HT-29 (cell line): ENCODE measurements around the gene SLF1. TPM values are rescaled to one million over a fixed set of nuclear protein-coding genes. Genes with fewer than 3 reads are reported as not detected.

Source experiments
- DNase-seq: peaks from one replicate; pipeline ENCODE4 v3.0.0-alpha.2; 2015; ENCODE audit warnings: low spot score
- total RNA-seq: library from RNA; depleted of rRNA; stranded (reverse); fragments of >200 nt; shearing (Covaris generic); gene quantifications from 2 replicates; pipeline ENCODE4 v1.2.3, GENCODE V29; 2014

SLF1 gene
- total RNA-seq, 1 experiment from 2014 or later: 4.5 TPM

DNA sequence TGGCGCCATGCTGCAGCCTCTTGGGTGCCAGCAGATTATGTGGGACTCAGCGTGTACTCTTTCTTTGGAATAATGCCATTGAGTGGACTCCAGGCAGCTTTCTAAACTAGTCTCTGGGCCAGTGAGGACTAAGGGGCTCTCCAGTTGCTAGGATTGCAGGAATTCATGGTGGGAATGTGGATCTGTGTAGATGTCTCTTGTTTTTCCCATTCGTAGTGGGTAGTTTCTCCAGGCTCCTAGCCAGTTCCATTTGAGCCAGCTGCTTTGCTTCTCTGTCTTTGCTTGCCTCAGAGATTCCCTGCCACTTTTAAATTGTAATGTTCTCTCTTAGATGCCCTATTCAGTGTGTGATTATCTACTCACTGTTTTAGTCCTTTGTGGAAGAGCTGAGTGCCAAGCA is 42.6 kb downstream of the SLF1 start:
- DNase-seq: no peak

DNA sequence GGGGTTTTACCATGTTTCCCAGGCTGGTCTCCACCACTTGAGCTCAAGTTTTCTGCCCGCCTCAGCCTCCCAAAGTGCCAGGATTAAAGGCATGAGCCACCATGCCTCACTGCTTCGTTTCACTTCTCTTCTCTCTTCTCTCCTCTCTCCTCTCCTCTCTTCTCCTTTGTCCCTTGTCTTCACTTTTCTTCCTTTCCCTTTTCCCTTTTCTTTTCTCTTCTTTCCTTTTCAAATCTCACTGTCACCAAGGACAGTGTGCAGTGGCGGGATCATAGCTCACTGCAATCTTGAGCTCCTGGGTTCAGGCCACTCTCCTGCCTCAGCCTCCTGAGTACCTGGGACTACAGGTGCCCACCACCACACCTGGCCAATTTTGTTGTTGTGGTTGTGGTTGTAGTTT is 49.5 kb downstream of the SLF1 start:
- DNase-seq: no peak

DNA sequence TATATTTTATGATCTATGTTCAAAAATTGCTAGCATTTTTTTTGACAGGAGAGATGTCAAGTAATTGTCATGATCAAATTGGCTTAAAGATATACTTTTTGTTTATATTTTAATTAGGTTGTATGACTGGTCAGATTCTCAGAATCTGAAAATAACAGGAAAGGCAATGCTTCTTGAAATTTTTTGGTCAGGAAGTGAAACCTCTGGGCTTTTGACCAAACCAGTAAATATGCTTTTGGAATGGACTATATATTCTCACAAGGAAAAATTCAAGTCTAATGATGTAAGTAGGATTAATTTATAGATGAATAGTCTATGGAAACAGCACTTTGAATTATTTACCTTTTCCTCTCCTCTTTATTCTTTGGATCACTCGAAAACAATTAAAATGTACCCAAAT is 52.3 kb downstream of the SLF1 start:
- DNase-seq: no peak

DNA sequence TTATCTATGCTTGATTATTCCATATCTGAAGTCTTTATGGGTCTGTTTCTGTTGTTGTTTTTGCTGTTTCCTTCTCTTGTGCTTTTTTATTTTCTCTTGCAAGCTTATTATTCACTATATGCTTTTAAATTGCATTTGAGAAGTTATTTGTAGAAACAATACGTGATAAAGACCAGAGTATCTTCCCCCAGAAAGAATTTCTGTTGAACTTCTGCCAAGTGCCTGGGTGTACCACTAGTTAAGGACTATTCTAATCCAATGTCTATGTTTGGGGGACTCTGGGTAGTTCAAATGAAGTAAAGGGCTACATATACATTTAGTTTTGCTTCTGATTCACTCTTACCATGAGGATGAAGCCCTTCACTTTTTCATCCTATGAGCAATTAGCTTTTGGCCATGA is 54.3 kb downstream of the SLF1 start:
- DNase-seq: no peak

DNA sequence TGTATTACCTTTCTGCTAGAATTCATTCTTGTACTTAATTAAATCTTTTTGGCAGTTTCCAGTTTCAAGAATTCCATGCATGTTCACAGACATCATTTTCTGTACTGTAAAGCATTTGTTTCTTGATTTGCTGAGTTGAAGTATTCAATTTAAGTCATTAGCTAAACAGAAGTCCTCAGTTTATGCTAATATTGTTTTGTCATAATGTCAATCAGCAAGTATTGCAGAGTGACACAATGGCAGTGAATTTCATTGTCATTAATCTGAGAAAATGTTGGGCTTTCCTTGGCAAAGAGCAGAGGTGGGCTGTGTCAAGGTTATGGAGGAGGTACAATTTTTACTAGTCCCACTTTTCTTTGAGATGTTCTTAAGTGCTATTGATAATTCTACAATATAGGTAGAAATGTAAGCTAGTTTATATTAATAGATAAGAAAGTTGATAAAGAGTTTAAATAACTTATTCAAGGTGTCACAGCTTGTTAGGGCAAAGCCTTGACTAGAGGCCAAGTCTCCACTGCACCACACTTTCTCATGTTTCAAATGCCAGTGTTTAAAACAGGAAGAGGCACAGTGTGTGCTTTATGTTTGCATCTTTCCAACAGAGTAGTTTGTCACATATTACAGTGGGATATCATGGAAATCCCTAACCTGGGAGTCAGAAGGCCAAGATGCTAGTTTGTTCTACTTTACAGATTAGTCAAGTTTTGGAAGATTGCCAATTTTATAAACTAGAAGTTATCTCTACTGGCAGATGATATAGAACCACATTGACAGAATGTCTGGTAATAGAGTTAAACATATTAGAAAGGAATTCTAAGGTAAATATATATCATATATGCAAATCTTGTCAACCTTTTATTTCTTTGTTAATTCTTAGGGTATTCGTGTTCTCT is 56.3 kb downstream of the SLF1 start:
- DNase-seq: no peak

DNA sequence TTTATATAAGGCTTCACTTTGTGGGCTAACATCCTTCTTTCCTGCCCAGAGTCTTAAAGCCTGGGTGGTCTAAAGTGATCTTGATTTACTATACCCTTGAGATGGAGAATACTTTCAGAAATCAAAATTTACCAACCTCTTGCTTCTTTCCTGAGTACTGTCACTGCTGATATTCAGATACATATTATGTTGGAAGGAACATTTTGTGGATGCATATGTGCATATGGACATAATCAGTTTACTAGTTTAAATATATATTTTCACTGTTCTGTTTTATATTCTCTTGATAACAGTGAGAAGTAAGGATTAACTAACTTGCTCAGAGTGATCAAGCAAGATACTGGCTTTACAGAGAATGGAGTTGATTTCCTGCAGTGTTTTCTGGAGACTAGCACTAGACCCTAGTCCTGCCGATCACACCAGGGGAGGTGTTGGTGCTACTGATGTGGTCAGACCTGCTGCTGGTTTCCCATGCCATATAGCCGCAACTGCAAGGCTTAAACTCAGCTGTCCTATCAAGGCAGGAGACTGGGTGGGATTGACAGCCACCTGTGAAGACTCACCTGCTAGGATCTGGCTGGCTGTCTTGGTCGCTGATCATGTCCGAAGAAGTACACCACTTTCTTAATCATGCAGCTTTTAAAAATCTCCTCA is 57.6 kb downstream of the SLF1 start:
- no peak for DNase-seq

DNA sequence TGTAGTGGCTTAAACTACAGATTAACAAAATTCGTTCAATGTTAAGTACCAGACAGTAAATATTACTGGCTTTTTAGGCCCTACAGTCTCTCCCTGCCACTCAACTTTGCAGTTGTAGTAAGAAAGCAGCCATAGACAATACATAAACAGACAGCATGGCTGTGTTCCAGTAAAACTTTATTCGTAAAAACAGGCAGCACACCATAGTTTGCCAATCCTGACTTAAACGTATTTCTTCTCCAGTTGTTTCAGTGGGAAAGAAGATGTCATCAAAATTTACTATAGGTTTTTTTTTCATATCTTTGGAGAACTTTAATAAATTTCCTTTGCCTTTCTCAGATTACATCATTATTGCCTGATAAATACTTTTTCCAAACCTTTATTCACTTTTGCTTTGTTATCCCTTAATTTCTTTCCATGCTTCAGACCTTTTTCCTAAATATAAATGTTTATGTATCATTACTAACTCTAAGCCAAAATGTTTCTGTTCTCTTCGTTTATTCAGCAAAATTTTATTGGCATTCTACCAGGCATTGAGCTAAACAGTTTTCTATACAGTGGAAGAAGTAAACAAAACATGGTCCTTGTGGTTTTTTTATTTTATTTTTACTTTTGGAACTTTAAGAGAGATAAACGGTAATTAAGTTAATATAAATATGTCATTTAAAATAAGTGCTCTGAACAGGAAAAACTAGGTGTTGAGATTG is 64.5 kb downstream of the SLF1 start:
- DNase-seq: no peak

DNA sequence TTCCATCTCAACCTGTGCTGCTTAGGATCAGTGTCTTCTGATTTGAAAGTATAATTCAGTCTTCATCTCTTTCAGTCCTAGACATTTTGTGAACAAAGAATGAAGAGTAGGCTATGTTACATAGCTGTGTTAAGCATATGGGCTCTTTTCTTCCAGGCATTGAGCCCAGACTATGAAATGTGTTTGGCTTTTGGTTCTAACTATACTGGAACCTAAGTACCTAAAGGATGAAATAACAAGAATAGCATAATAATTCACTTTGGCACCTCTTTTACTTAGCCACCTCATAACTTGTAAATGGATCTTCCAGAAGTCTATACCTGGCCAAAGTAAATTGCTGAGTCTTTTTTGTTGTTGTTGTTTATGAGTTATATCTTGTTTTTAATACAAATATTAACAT is 71.4 kb downstream of the SLF1 start:
- no peak for DNase-seq

DNA sequence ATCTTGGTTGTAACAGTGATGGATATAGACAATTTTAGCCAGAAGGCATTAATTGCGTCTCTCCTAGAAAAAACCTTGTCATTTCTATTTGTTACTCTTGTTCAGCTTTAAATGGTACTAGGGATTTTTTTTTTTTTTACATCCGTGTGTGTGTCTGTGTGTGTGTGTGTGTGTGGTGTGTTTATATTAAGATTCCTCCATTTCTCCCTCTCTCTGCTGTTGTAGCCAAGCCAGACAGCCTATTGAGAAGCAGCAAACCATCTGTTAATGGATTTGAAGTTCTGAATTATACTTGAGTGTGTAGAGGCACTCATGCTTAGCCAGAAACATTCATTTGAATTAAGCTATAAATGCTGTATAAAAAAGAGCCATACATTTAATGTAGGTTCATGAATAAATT is 72.3 kb downstream of the SLF1 start:
- no peak for DNase-seq

DNA sequence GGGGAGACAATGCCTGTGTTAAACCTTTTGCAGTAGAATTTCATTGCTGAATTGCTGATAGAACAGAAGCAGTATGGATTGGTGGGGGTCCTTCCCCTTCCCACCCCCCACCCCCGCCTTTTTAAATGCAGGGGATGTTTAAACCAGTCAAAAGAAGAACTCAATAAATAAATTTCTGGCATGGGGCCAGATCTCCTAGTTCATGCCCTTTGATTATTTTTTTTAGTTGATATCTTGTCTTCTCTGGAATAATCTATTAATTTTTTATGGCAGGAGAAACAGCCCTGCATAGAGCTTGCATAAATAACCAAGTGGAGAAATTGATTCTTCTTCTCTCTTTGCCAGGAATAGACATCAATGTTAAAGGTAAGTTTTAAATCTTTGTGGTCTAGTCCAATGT is 72.8 kb downstream of the SLF1 start:
- no peak for DNase-seq

DNA sequence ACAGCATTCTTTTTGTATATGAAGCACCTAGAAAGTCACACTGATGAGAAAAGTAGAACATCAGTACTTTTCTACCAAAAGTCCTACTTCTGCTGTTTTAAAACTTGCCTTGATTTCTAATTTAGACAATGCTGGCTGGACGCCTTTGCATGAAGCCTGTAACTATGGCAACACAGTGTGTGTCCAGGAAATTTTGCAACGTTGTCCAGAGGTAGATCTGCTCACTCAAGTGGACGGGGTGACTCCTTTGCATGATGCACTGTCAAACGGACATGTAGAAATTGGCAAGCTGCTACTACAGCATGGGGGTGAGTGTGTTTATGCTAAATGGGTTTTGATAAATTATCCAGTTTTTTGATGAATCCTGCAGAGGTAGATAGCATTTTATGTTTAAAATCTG is 73.5 kb downstream of the SLF1 start:
- DNase-seq: no peak

DNA sequence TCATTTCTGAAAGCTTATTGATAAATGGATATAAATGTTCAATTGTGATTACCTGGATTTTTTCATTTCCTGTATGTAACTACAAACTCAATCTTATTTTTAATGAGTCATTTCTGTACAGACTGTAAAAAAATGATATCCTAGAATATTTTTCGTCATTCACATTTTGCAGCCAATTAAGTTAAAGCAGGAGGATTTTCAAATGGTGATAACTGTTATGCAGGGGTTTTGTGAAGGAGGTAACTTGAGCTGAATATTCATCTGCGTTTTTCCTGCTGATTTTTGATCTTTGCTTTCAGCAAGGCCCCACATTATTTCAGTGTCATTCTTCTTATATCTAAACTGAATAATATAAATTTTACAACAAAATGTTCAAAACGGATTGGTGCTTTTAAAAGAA is 74.1 kb downstream of the SLF1 start:
- DNase-seq: no peak

DNA sequence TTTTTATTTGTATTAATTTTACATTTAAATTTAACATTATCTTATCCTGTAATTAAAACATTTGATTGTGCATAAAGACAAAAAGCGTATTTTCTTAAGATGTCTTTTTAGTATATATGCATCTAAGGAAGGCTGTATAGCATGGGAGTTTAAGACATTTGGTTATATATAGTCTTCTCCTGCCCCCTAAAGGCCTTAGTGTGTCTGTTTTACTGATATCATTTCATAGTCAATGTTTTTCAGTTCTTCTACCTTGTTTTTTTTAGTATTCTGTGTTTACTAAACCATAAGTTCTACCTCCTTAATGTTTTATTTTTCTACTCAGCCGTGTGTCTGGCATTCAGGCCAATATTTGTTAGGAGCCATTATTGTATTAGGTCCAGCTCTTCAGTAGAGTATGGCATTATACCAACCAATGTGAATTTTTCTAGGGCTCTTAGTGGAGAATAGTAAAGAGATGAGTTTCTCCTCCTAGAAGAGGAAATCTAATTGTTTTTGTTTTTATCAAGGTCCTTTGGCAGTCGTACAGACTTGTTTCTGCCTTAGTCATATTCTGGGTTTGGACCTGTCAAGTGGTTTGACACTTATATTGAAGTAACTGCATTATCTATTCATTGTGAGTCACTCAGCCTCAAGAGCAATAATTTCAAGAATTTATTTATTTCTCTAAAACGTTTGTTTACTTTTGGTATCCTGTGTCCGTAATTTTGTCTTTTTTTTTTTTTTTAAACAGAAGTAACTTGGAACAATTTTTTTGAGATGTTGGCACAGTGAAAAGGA is 74.8 kb downstream of the SLF1 start:
- DNase-seq: peak; percentile 51

DNA sequence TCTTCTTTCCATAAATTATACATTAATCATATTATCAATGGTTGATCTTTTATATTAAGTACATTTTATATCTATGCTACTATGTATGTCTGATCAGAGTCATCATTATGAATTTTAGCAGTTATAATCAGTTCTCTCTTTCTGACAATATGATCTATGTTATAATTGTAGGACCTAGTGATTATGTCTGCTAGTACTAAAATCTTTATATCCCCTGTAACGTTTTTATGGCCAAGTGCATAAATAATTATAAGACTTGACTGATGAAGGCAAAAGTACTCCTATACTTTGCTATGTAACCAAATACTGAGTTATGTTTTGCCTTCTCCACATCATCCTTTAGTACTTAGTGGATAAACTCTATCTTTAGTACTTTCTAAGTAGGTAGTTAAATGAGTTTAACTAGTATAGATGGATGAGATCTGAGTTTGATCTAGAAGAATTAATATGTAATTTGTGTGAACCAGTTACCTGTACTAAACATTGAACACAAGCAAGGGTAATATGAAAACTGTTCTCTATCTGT is 75.4 kb downstream of the SLF1 start:
- DNase-seq: no peak

DNA sequence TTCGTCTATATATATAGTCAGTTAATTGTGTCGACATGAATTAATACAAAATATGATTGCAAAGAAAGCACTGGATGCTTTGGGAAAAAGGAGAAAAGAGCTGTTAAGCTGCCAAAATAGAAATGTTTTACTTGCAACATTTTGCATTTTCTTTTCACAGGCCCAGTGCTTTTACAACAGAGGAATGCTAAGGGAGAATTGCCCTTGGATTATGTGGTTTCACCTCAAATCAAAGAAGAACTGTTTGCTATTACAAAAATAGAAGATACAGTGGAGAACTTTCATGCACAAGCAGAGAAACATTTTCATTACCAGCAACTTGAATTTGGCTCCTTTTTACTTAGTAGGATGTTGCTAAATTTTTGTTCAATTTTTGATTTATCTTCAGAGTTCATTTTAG is 76.2 kb downstream of the SLF1 start:
- DNase-seq: no peak

DNA sequence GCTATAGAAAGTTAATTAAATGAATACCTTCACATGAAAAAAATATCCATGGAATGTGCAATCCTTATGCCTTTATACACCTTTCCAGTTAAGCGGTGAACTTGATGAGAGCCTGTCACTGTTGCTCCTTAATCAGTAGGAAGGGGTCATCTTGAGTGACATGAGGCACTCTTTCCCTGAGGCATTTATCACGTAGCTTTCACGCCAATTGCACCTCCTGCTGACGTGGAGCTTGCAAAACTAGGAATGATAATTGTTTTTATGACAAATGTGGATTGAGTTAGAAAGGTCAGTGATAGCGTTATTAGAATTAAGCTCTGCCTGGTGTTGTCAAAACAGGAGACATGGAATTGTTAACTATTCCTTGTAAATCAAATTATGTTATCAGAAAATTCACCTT is 79.7 kb downstream of the SLF1 start:
- no peak for DNase-seq

DNA sequence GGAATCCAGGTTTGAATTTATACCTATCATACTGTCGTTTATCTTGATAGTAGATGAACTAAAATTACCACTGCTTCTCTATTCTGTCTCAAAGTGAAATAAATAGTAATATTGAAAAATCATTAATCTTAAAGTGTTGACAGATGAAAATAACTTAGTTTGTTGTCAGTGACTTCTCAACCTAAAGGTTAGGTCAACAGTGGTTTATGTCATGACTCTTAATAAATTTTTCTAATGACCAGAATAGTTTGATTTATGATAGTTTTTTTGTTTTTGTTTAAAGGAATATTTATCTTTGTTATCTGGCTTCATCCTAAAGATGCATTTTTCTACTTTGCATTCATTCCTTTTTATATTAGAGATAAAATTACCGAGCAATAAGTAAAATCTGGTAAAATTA is 81.1 kb downstream of the SLF1 start:
- DNase-seq: no peak

DNA sequence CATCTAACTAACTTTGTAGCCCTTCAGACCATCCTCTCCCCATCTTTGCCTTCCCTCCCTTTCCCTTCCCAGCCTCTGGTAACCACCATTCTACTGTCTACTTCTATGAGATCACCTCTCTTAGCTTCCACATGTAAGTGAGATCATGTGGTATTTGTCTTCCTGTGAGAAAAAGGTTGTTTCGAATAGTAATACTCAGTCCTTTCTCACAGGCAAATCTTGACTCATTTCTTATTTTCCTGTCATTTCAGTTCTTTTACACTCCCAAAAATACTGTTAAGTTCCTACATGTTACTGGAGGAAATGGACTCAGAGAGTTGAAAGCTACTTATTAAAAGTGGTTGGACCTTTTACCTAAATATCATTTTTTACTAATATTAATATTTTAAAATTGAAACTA is 82.1 kb downstream of the SLF1 start:
- DNase-seq: no peak

DNA sequence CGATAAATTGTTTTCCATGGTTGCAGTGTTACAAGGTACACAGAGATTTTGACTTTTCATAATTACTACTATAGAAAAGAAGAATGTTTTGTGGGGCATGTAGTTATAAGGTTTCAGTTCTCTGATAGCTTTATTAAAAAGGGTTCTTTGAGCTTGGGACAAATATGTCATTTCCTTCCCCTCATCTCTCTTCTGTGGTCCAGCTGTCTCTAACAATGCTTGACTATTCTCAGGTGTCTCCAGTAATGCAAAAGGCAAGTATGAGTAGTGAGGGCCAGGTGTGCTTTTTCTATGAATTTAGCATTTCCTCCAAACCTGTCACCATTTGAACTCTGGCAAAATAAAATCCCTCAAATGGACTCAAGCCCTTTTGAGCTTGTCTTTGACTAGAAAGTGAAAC is 84.3 kb downstream of the SLF1 start:
- no peak for DNase-seq

DNA sequence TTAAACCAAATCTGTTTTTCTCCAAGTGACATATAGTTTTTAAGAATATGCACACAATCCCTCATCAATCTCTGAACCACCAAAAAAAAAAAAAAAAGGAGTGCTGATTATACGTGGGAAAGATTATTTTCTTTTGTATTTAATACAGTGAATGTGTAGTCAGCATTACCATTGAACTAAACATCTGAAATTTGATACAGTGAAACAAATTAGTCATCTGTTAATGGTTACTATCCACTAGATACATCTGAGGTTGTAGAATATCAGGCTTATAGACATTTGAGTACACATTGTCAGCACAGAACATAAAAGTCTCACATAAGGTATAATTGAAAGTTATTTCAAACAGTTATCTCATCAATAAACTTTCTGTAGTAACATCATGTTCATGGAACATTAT is 87.0 kb downstream of the SLF1 start:
- DNase-seq: no peak

DNA sequence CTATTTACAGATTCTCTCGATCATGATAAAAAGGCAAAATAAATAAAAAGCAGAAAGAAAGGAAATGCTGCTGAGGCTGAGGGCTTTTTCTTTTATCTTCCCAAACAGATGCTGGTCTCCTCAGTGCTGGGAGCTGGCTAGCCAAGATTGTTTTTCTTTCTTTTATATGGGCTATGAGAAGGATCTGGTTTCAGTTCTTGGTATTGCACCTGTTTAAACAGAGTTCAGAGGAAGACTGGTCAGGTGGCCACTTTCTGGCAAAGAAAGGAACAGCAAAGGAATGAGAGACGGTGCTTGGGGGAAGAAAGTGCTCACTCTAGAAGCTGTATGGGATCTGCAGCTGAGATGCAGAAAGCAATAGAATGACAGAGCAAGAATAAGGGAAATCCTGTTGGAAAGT is 88.9 kb downstream of the SLF1 start:
- no peak for DNase-seq

DNA sequence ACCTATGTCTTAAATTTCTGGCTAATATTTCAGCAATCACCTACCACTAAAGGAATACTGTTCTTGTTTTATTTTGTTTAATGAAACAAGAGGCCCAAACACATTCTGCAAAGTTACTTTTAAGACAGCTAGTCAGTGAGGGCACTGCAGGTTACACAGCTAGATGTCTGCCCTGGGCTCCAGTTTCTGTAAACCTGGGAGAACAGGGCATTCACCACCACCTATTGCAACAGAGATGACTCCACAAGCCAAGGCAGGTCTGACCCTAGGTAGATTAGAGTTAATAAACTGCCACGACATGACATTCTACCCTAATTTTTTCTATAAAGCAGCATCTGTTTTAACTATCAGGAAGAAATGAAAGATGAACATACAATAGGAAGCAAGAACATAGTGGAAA is 90.8 kb downstream of the SLF1 start:
- DNase-seq: no peak
